C4-2B (cell line): ENCODE measurements around the gene HDAC7.

Experiments
- ZFX ChIP-seq: fragments of 450-650 bp; IDR thresholded peaks from 2 replicates; pipeline ENCODE4 v1.6.1; 2017
- TF ChIP-seq, protein P1 (sequence below): fragments of 450-650 bp; conservative IDR thresholded peaks from 2 replicates; pipeline ENCODE4 v1.5.1; 2017; ENCODE audit warnings: mild to moderate bottlenecking

DNA sequence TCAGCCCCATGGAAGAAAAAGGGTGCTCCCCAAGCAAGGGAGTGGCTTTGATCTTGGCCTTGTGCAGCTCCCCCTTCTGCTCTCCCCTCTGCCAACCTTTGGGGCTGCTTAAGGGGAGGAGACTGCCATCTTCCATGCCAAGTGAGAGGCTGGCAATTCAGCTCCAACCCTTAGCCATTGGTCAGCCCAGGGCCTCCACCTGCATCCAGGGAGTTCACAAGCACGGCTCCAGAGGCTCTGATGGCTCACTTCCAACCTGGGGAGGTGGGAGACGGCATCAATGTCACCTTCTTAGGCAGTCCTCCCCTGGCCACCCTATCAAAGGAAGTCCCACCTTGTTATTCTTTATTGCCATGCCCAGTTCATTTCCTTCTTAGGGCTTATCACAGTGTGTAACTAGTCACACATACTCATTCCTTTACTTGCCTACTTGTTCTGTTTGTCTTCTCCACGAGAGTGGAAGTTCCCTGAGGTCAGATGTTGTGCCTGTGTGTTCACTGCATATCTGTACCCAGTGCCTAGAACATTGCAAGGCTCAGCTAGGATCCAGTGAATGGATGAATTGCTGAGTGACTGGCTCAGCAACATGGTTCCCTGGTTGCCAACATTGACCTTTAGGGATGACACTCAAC is 5.0 kb downstream of the HDAC7 start:
- TF ChIP-seq, protein P1, sequence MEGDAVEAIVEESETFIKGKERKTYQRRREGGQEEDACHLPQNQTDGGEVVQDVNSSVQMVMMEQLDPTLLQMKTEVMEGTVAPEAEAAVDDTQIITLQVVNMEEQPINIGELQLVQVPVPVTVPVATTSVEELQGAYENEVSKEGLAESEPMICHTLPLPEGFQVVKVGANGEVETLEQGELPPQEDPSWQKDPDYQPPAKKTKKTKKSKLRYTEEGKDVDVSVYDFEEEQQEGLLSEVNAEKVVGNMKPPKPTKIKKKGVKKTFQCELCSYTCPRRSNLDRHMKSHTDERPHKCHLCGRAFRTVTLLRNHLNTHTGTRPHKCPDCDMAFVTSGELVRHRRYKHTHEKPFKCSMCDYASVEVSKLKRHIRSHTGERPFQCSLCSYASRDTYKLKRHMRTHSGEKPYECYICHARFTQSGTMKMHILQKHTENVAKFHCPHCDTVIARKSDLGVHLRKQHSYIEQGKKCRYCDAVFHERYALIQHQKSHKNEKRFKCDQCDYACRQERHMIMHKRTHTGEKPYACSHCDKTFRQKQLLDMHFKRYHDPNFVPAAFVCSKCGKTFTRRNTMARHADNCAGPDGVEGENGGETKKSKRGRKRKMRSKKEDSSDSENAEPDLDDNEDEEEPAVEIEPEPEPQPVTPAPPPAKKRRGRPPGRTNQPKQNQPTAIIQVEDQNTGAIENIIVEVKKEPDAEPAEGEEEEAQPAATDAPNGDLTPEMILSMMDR: no peak
- no peak for TF ChIP-seq ZFX
